AG09319 (cell line): ENCODE data around the gene TRIM44.

Source experiments
- DNase-seq: peaks from one replicate; pipeline ENCODE4 v3.0.0-alpha.2; 2010; ENCODE audit warnings: low read depth; ENCODE audit errors: extremely low read depth
- CTCF ChIP-seq: IDR thresholded peaks from 2 replicates; pipeline ENCODE4 v1.5.1; 2011; ENCODE audit warnings: low read depth, mild to moderate bottlenecking, inconsistent platforms, low read length, moderate library complexity

TRIM44 gene

DNA sequence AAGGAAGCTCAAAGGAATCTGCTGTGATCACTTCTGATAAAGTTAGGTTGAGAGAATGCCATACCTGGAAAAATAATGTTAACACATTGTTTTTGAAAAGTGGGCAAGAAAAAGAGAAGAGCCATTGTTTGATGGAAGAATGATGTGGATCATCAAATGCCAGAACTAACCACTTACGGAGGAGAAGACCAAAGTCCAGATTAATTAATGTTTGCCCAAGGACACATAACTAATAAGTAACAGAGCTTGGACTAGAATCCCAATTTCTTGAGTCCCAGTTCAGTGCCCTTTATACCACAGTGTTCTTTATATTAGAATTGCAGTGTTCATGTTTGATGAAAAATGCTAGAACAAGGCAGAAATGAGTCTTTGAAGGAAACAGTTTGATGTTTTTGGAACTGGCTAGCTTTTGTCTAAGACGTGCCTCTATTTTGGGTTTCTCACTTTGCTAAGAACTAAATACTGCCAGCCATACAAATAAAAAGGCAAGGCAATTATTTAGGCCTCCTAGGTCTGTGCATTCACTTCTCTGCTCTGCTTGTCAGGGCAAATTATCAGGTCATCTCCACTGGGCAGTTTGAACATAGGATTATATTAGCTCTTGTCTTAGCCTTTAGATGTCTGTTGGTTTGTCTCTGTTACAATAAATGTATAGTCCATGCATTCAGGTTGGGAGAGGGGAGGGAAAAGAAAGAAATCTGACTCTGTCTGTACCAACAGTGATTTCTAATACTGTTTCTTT, 72.3 kb downstream of the TRIM44 start:
- no peak for DNase-seq

GRCh38 chr11:35735411-35735810, 72.8 kb downstream of the TRIM44 start:
- no peak for DNase-seq
- TF ChIP-seq CTCF, result no peak

More for the DNA sequence above, 72.3 kb downstream of the TRIM44 start:
- no peak for TF ChIP-seq CTCF

- no peak for DNase-seq
- TF ChIP-seq CTCF, result no peak
Observed at GRCh38 chr11:35735903-35736302, 73.3 kb downstream of the TRIM44 start.

DNA sequence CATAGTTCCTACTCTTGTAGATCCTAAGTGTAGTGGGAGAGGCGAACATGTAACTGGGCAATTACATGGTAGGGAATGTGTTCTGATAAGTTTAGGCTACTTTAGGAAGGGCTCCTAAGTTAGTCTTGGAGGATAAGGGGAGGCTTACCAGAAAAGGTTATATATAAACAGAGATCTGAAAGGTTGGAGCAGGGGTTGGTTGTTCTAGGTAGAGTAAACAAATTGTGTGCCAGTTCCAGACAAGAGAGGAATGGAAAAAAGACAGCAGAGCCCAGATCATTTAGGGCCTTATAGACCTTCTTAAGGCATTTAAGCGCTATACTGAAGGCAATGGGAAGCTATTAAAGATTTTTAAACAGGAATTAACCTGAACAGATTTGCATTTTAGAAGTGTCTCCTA, 74.4 kb downstream of the TRIM44 start:
- no peak for DNase-seq
- no peak for TF ChIP-seq CTCF

GRCh38 chr11:35740061-35740799, 77.7 kb downstream of the TRIM44 start:
- TF ChIP-seq CTCF, result no peak
- no peak for DNase-seq

DNA sequence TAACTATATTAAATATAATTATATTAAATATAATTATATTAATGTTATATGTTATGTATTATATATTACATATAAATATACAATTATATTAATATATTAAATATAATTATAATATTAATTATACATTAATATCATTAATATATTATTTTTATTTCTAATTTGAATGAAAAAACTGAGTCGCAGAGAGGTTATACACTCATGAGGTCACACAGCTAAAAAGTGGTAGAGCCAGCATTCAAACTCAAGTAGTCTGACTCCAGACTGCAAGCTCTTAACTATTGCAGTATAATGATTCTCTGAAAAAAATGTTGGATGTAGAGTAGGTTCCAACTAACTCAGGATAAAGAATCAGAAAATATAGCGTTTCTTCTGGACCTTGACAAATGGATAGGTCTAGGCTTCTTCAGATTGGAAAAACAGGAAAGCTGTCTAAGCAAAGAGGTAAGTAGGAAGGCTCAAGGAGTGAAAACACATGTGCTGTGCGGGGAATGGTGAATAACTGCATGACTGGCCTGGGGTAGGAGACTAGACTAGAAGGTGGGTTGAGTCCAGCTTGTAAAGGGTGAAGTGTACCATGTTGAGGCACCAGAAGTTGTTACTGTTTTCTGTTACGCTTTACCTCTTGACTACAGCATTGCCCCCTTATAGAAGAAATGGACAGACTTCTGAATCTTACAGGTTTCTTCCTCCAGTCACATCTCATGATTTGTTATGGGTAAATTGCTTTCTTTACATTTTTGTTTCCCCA, 80.3 kb downstream of the TRIM44 start:
- no peak for TF ChIP-seq CTCF
- no peak for DNase-seq
